Lower lobe of right lung (tissue), 2 donors: ENCODE data around the gene DLGAP1. TPM values are rescaled to one million over a fixed set of nuclear protein-coding genes. Genes with fewer than 3 reads are reported as not detected.

Source experiments
- ATAC-seq, 2 donors: fragments of 200-7000 bp; cut with Tn5 transposase; one replicate each; pipeline ENCODE4 v1.9.1; 2020 to 2022; ENCODE audit warnings: mild to moderate bottlenecking in 2 of 2, moderate library complexity in 2 of 2
- DNase-seq: peaks from one replicate; pipeline ENCODE4 v3.0.0-alpha.2; 2020
- H3K27ac ChIP-seq: fragments of 200-600 bp; one replicate; pipeline ENCODE4 v1.8.0; 2022
- H3K27me3 ChIP-seq: fragments of 200-600 bp; one replicate; pipeline ENCODE4 v1.8.0; 2022; ENCODE audit warnings: low read depth
- H3K36me3 ChIP-seq: fragments of 200-600 bp; one replicate; pipeline ENCODE4 v1.8.0; 2022; ENCODE audit warnings: mild to moderate bottlenecking
- H3K4me1 ChIP-seq: fragments of 200-600 bp; one replicate; pipeline ENCODE4 v1.8.0; 2022
- H3K4me3 ChIP-seq: fragments of 200-600 bp; one replicate; pipeline ENCODE4 v1.8.0; 2022; ENCODE audit warnings: mild to moderate bottlenecking
- H3K9me3 ChIP-seq: fragments of 200-600 bp; one replicate; pipeline ENCODE4 v1.8.0; 2022
- intact Hi-C: fragments of 100-400 bp; cut with DNase I; formaldehyde crosslinking; loops from one replicate; pipeline ENCODE4 v1.11.0; 2022
- total RNA-seq: library from RNA; stranded (reverse); fragmentation: NEBNext Ultra II Directional; extraction: Animal tissue kit (Norgen Biotek cat#: 25700); gene quantifications from one replicate; pipeline ENCODE4 v1.2.1, GENCODE V29; 2021
- TF ChIP-seq, protein P1 (sequence below): fragments of 200-600 bp; IDR thresholded peaks from one replicate; pipeline ENCODE4 v1.8.0; 2022; ENCODE audit warnings: antibody characterized with exemption, mild to moderate bottlenecking
- donor health status: DM: no; HTN: yes; CAD: no; lungs with severe emphysema.

DLGAP1 gene
- total RNA-seq, 1 donor from 2014 or later: 3.8 TPM

DNA sequence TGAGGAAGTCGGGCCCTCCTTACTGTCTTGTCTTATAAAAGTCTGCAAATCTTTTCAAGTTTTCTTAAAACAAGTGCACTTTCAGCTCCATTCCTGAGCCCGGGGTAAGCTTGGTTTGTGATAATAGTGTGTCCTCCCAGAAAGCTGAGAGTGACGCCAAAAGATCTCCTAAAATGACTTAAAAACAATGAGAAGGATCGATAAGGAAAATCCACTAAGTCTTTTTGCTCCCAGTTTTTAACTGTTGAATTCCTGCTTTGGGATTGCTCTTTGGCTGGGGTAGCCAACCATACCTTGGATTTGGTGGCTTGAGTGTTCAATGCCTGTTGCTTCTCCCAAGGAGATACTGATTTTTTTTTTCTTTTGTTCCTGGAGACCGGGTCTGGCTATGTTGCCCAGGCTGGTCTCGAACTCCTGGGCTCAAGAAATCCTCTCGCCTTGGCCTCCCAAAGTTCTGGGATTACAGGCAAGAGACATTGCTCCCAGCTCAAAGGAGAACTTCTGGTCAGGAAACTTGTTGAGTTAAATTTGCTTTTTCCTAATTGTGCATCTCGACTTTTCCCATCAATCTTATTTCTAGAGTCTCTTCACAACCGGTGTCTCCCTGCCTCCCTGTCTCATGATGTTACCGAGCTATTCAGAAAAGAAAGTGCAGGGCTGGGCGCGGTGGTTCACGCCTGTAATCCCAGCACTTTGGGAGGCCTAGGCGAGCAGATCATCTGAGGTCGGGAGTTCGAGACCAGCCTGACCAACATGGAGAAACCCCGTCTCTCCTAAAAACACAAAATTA lies 1002.2 kb downstream of the DLGAP1 start:
- Histone ChIP-seq H3K36me3 (peaks cover 20% of the 10 kb centered on the region), H3K27me3 (no peaks in the 10 kb centered on the region), H3K9me3 (no peaks in the 10 kb centered on the region), H3K4me3 (peak overlapping the region; percentile 81), H3K4me1 (peaks cover 40% of the 10 kb centered on the region), H3K27ac (peak overlapping the region; percentile 99)
- TF ChIP-seq, protein P1, sequence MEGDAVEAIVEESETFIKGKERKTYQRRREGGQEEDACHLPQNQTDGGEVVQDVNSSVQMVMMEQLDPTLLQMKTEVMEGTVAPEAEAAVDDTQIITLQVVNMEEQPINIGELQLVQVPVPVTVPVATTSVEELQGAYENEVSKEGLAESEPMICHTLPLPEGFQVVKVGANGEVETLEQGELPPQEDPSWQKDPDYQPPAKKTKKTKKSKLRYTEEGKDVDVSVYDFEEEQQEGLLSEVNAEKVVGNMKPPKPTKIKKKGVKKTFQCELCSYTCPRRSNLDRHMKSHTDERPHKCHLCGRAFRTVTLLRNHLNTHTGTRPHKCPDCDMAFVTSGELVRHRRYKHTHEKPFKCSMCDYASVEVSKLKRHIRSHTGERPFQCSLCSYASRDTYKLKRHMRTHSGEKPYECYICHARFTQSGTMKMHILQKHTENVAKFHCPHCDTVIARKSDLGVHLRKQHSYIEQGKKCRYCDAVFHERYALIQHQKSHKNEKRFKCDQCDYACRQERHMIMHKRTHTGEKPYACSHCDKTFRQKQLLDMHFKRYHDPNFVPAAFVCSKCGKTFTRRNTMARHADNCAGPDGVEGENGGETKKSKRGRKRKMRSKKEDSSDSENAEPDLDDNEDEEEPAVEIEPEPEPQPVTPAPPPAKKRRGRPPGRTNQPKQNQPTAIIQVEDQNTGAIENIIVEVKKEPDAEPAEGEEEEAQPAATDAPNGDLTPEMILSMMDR: no peak
- ATAC-seq: no peak
- DNase-seq: no peak
- intact Hi-C loops: loop anchor here (10.0 kb wide), 2 partner anchors 132 to 168 kb away; no protein-coding TSS in a partner anchor

DNA sequence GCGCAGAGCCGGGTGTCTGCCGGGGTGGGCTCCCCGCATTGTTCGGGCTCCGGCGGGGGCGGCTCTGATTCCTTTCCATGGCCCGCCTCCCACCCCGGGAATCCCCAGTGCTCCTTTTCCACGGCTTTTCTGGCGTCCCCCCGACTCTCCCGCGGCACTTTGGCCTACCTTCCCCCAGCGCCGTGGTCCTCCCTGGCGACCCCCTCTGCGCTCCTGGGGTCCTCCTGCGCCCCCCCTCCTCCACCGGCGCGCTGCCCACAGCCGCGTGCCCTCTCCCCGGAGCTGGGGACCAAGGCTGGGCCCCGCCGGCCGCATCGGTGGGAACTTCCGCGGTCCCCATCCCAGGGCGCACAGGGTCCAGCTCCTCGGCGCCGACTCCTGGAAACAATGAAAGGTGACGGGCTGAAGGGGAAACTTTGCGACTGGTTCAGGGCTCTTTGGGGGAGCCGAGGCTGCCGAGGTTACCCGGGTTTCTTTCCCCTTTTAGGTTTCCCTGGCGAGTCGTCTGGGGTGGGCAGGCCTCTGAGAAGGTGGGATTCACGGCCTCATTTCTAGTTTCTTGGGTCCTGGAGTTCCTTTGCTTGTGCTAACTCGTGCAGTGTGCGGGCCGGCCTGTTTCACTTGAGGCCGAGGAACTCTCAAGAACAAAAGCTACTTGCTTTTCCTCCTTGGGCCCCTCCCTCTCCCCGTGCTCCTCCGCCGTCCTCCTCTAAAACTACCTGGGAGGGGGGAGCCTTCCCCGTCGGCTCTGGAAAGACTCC lies 1002.9 kb downstream of the DLGAP1 start:
- no peaks in the 10 kb centered on the region for H3K27me3 ChIP-seq
- peaks cover 12% of the 10 kb centered on the region for H3K36me3 ChIP-seq
- peak overlapping the region; percentile 81 for H3K4me3 ChIP-seq
- intact Hi-C loops: loop anchor here (10.0 kb wide), 2 partner anchors 133 to 167 kb away; no protein-coding TSS in a partner anchor
- DNase-seq (peak; percentile 77), ATAC-seq (no peak)
- peak overlapping the region; percentile 99 for H3K27ac ChIP-seq
- TF ChIP-seq, protein P1: no peak
- peaks cover 32% of the 10 kb centered on the region for H3K4me1 ChIP-seq
- H3K9me3 ChIP-seq: no peaks in the 10 kb centered on the region

DNA sequence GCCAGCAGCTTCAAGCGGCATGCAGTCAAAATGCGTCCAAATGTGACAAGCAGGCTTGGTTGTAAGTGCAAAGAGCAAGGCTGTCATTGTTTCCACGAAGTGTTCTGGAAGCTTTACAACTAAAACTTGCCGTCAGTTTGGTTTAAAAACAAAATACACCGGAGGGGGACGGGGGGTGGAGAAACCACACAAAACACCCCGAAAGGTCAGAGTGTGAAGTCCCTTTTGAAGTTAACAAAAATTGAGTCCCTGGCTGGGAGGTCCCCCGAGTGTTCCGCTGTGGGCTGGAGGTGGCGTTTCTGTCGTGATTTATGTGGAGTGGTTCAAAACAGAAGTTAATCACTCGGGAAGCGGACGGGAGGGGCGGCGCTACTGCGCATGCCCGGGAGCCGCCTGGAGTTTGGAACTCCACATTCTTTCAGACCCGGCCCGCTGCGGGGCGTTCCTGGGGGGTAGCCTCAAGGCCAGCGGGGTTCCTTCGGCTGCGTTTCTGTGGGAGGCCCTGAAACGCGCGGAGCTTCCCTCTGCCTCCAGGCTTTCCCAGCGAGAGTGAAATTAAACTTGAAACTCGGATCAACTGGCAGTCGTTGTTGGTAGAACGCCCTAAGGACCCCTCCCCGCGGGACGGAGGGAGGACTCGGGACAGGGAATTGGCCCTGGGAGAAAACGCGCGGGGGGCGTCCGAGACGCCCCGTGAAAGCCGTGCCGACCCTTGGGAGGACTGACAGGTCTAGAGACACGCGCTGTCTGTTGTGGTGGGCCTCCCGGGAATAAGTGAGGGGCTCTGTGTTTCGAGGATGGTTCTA lies 1003.7 kb downstream of the DLGAP1 start:
- Histone ChIP-seq H3K9me3 (no peaks in the 10 kb centered on the region), H3K4me1 (peaks cover 34% of the 10 kb centered on the region), H3K27me3 (no peaks in the 10 kb centered on the region), H3K4me3 (peak overlapping the region; percentile 81), H3K36me3 (peaks cover 5% of the 10 kb centered on the region), H3K27ac (peak overlapping the region; percentile 99)
- TF ChIP-seq, protein P1: no peak
- peak; percentile 54 to 55 for ATAC-seq
- peak; percentile 96 for DNase-seq
- intact Hi-C loops: loop anchor here (10.0 kb wide), 2 partner anchors 133 to 167 kb away; no protein-coding TSS in a partner anchor

DNA sequence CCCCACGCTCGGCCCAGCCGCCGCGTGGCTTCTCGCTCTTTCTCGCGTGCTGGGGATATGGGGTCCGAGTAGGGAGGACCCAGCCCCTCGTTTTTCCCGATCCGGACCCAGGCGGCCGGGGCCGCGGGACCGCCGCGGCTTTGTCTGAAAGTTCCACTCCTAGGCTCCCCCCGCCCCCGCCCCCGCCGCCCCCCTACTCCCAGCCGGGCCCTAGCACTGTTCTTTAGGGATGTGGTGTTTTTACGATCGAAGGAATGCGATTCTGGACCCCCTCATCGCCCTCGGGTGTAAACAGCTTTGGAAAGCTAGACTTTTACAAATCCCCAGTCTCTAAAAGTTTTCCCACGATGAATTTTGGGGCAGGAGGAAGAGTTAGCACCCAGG lies 1004.3 kb downstream of the DLGAP1 start:
- Histone ChIP-seq H3K9me3 (no peaks in the 10 kb centered on the region), H3K27me3 (no peaks in the 10 kb centered on the region), H3K4me1 (peaks cover 33% of the 10 kb centered on the region), H3K4me3 (peak overlapping the region; percentile 81), H3K36me3 (no peaks in the 10 kb centered on the region), H3K27ac (peak overlapping the region; percentile 99)
- TF ChIP-seq, protein P1: no peak
- DNase-seq: no peak
- intact Hi-C loops: loop anchor here (10.0 kb wide), 2 partner anchors 134 to 166 kb away; no protein-coding TSS in a partner anchor
- no peak for ATAC-seq
